OCI-LY7 (cell line): ENCODE measurements around the gene ATE1. TPM values are rescaled to one million over a fixed set of nuclear protein-coding genes. Genes with fewer than 3 reads are reported as not detected.
"Not testable (repeated sequence)": the region's sequence is repeated elsewhere in the genome, so short reads cannot be mapped to it uniquely, and the experiment has no call there.

Experiments used
- BruUV-seq: library from RNA; stranded (reverse); fragments of 400-500 nt; replicated peaks from 2 replicates; lab custom pipeline; 2021; lab: Mats Ljungman, UMichigan
- CTCF ChIA-PET: fragments of 300-600 bp; sonication (Branson Sonifier 250); formaldehyde crosslinking; loops from one replicate; lab custom pipeline; 2022; ENCODE audit warnings: antibody characterized with exemption; ENCODE audit not compliant: unreplicated experiment; lab: Charles Lee
- POLR2A ChIA-PET: fragments of 300-600 bp; sonication (Branson Sonifier 250); formaldehyde crosslinking; loops from one replicate; lab custom pipeline; 2022; ENCODE audit warnings: antibody characterized with exemption; lab: Charles Lee
- DNase-seq: peaks from one replicate; pipeline ENCODE4 v3.0.0-alpha.2; 2015; ENCODE audit warnings: low spot score
- H2AFZ ChIP-seq: fragments of 200-600 bp; sonication (generic), shearing (Covaris generic); 2 replicates; pipeline ENCODE4 v1.6.1; 2014; ENCODE audit warnings: mild to moderate bottlenecking, antibody characterized with exemption, low read length, moderate library complexity
- H3K27ac ChIP-seq: fragments of 200-600 bp; sonication (generic); 2 replicates; pipeline ENCODE4 v1.5.1; 2014; ENCODE audit warnings: mixed run types, low read depth, mild to moderate bottlenecking, moderate library complexity, low read length, inconsistent platforms; ENCODE audit not compliant: poor library complexity, severe bottlenecking
- H3K36me3 ChIP-seq: fragments of 200-600 bp; sonication (generic); 2 replicates; pipeline ENCODE4 v1.6.1; 2014; ENCODE audit warnings: mild to moderate bottlenecking, antibody characterized with exemption, low read length, moderate library complexity, mixed read lengths; ENCODE audit not compliant: insufficient read depth
- H3K4me1 ChIP-seq: fragments of 200-600 bp; sonication (generic); 2 replicates; pipeline ENCODE4 v1.5.1; 2014; ENCODE audit warnings: mild to moderate bottlenecking, low read length; ENCODE audit not compliant: insufficient read depth, poor library complexity, severe bottlenecking
- H3K4me2 ChIP-seq: fragments of 200-600 bp; sonication (generic); 2 replicates; pipeline ENCODE4 v1.6.1; 2014; ENCODE audit warnings: mild to moderate bottlenecking, low read length
- H3K4me3 ChIP-seq: fragments of 200-600 bp; sonication (generic); 2 replicates; pipeline ENCODE4 v1.5.1; 2014; ENCODE audit warnings: mild to moderate bottlenecking, low read depth, low read length; ENCODE audit not compliant: poor library complexity, severe bottlenecking
- H3K79me2 ChIP-seq: fragments of 200-600 bp; sonication (generic); 2 replicates; pipeline ENCODE4 v1.6.1; 2016; ENCODE audit warnings: low read depth, mild to moderate bottlenecking, low read length, moderate library complexity, mixed read lengths; ENCODE audit not compliant: insufficient read depth
- H3K9me2 ChIP-seq: fragments of 200-600 bp; sonication (generic); 2 replicates; pipeline ENCODE4 v1.6.1; 2016; ENCODE audit warnings: mild to moderate bottlenecking, low read length, mixed read lengths; ENCODE audit not compliant: insufficient read depth
- H3K9me3 ChIP-seq: fragments of 200-600 bp; sonication (generic); 2 replicates; pipeline ENCODE4 v1.6.1; 2014; ENCODE audit warnings: mild to moderate bottlenecking, mixed run types, low read length, mixed read lengths
- H4K20me1 ChIP-seq: fragments of 200-600 bp; sonication (generic); 2 replicates; pipeline ENCODE4 v1.6.1; 2014; ENCODE audit warnings: mild to moderate bottlenecking, antibody characterized with exemption, low read length, moderate library complexity, mixed read lengths; ENCODE audit not compliant: insufficient read depth
- EZH2phosphoT487 ChIP-seq: fragments of 200-600 bp; sonication (generic); IDR thresholded peaks from 2 replicates; pipeline ENCODE4 v1.6.1; 2018; ENCODE audit warnings: low read depth, borderline replicate concordance, mild to moderate bottlenecking, mixed run types, antibody characterized with exemption, low read length, moderate library complexity, mixed read lengths
- intact Hi-C: fragments of 100-400 bp; cut with micrococcal nuclease; formaldehyde crosslinking; loops from one replicate; pipeline ENCODE4 v1.10.0; 2022; ENCODE audit not compliant: unreplicated experiment
- total RNA-seq, 2 experiments: library from RNA; depleted of rRNA in 1 of 2; stranded (reverse); fragments of >200 nt in 1 of 2; shearing (Covaris generic) in 1 of 2; gene quantifications; 2 replicates each; pipeline ENCODE4 v1.2.3, GENCODE V29; 2014 to 2022
- TF ChIP-seq, protein P1 (sequence below): fragments of 200-600 bp; sonication (generic); conservative IDR thresholded peaks from 2 replicates; pipeline ENCODE4 v1.5.1; 2014; ENCODE audit warnings: mild to moderate bottlenecking, antibody characterized with exemption, low read length, moderate library complexity, mixed read lengths

Gene ATE1
- total RNA-seq, 2 experiments from 2014 or later = 14.8 to 44.7 TPM

DNA sequence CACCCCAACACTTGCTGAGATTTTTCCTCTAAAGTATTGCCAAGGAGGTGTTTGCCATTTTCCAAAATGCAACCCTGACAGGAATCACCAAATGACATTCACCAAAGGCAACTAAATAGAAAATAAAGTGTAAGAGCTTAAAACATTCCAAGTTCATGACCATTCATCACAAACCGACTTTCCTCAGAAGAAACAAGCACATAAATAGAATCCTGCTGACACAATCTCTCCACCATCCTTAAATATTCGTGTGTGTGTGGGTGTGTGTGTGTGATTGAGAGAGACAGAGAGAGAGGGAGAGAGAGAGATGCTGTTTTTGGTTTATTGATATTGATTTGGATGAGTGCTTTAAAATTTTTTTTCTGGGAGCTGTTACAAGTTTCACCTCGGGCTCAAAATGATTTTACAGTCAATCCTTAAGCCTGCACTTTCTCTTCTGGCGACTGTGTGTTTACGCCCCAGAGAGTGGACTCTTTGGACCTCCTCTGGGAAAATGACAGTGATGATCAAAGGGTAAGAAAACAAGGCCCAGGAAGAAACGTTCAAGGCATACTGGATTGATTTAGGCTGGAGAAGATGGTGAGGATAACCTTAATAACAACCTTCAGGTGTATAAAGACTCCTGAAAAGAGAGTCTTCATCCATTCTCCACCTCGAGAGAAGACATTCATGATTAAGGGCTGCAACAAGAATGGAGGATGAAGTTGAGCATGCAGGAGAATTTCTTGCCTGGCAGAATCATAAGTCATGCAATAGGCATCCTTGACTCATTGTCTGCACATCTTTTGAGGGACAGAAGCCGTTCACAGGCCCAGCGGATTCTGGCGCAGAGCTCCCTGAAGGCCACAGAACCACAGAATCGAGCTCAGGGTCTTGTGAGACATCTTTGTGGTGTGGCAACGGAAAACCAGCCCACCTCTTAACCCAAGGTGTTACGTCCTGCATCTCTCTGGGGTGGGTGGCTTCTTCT lies 225.2 kb downstream of the ATE1 start:
- Histone ChIP-seq H3K79me2 (no peaks in the 10 kb centered on the region), H3K4me1 (no peaks in the 10 kb centered on the region), H2AFZ (no peak overlapping the region), H3K9me2 (no peaks in the 10 kb centered on the region), H3K4me2 (no peak overlapping the region), H4K20me1 (no peaks in the 10 kb centered on the region), H3K36me3 (no peaks in the 10 kb centered on the region), H3K27ac (no peak overlapping the region), H3K4me3 (no peak overlapping the region), H3K9me3 (no peaks in the 10 kb centered on the region)
- TF ChIP-seq EZH2phosphoT487 = no peak
- TF ChIP-seq, protein P1, sequence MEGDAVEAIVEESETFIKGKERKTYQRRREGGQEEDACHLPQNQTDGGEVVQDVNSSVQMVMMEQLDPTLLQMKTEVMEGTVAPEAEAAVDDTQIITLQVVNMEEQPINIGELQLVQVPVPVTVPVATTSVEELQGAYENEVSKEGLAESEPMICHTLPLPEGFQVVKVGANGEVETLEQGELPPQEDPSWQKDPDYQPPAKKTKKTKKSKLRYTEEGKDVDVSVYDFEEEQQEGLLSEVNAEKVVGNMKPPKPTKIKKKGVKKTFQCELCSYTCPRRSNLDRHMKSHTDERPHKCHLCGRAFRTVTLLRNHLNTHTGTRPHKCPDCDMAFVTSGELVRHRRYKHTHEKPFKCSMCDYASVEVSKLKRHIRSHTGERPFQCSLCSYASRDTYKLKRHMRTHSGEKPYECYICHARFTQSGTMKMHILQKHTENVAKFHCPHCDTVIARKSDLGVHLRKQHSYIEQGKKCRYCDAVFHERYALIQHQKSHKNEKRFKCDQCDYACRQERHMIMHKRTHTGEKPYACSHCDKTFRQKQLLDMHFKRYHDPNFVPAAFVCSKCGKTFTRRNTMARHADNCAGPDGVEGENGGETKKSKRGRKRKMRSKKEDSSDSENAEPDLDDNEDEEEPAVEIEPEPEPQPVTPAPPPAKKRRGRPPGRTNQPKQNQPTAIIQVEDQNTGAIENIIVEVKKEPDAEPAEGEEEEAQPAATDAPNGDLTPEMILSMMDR = no peak
- no peak for DNase-seq
- no TSS peak for BruUV-seq
- ChIA-PET POLR2A (no interaction called here), CTCF (no interaction called here)
- intact Hi-C loops = no loop called here

DNA sequence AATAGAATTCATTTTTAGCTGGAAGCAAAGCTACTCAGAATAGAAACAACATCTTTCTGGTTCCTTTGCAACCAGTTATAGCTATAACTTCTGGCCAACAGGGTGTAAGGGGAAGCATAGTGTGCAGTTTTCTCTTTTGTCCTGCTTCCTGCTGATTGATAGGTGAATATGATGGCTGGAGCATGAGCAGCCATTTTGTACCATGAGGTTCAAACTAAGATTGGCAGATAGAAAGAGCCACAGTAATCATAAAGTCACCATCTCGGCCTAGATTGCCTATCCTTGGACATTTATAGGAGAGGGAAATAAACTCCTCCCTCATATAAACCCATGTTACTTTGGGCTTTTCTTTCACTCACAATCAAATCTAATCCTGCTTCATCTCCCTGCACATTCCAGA lies 227.4 kb downstream of the ATE1 start:
- CTCF ChIA-PET = no interaction called here
- no peaks in the 10 kb centered on the region for H3K9me3 ChIP-seq
- H3K79me2 ChIP-seq = no peaks in the 10 kb centered on the region
- H4K20me1 ChIP-seq = no peaks in the 10 kb centered on the region
- H3K4me1 ChIP-seq = no peaks in the 10 kb centered on the region
- H2AFZ ChIP-seq = no peak overlapping the region
- no peak overlapping the region for H3K4me3 ChIP-seq
- DNase-seq = no peak
- intact Hi-C loops = no loop called here
- POLR2A ChIA-PET = interaction anchor here (0.6 kb wide), 1 partner anchor 715 kb away, joined by 4 read pairs; no protein-coding TSS in a partner anchor
- H3K9me2 ChIP-seq = no peaks in the 10 kb centered on the region
- BruUV-seq = no TSS peak
- H3K27ac ChIP-seq = no peak overlapping the region
- TF ChIP-seq, protein P1 = no peak
- no peak for TF ChIP-seq EZH2phosphoT487
- H3K36me3 ChIP-seq = no peaks in the 10 kb centered on the region
- no peak overlapping the region for H3K4me2 ChIP-seq

DNA sequence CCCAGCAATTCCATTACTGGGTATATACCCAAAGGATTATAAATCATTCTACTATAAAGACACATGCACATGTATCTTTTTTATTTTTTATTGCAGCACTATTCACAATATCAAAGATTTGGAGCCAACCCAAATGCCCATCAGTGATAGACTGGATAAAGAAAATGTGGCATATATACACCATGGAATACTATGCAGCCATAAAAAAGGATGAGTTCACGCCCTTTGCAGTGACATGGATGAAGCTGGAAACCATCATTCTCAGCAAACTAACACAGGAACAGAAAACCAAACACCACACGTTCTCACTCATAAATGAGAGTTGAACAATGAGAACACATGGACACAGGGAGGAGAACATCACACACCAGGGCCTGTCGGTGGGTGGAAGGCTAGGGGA lies 228.1 kb downstream of the ATE1 start:
- intact Hi-C loops, BruUV-seq, H3K9me2 ChIP-seq, H3K9me3 ChIP-seq, H3K79me2 ChIP-seq, H3K27ac ChIP-seq, H3K4me2 ChIP-seq, H3K4me1 ChIP-seq, DNase-seq, H2AFZ ChIP-seq, POLR2A ChIA-PET, H3K4me3 ChIP-seq, H4K20me1 ChIP-seq, CTCF ChIA-PET, H3K36me3 ChIP-seq: not testable (repeated sequence)
